GM12878 (cell line): ENCODE data around the gene LYRM4.

Experiments used
- CBFB ChIP-seq: IDR thresholded peaks from 2 replicates; pipeline ENCODE4 v1.6.1; 2016; ENCODE audit warnings: antibody characterized with exemption, low read depth
- CTCF ChIP-seq, 3 experiments: IDR thresholded peaks in 2 of 3; conservative IDR thresholded peaks in 1 of 3; 2 replicates each; pipeline ENCODE4 v1.5.1; 2011; ENCODE audit warnings: low read depth in 3 of 3, low read length in 3 of 3, mild to moderate bottlenecking in 3 of 3, control low read depth in 2 of 3, moderate library complexity in 2 of 3, inconsistent platforms in 1 of 3, mixed read lengths in 1 of 3; ENCODE audit not compliant: control insufficient read depth in 2 of 3, insufficient read depth in 1 of 3; ENCODE audit errors: extremely low read depth in 1 of 3
- NFIC ChIP-seq: IDR thresholded peaks from 2 replicates; pipeline ENCODE4 v1.6.1; 2012; ENCODE audit warnings: low read depth, mild to moderate bottlenecking, inconsistent platforms, low read length, moderate library complexity
- PAX8 ChIP-seq: fragments of 450-650 bp; IDR thresholded peaks from 2 replicates; pipeline ENCODE4 v1.6.1; 2017; ENCODE audit warnings: mild to moderate bottlenecking, moderate library complexity
- POLR2A ChIP-seq: IDR thresholded peaks from 2 replicates; pipeline ENCODE4 v1.6.1; 2011; ENCODE audit warnings: low read depth, mild to moderate bottlenecking, low read length
- POU2F2 ChIP-seq: IDR thresholded peaks from 3 replicates; pipeline ENCODE4 v1.6.1; 2011; ENCODE audit warnings: low read depth, mild to moderate bottlenecking, low read length, borderline replicate concordance
- RBBP5 ChIP-seq: fragments of 200-600 bp; sonication (generic); conservative IDR thresholded peaks from 2 replicates; pipeline ENCODE4 v1.6.1; 2016
- STAT3 ChIP-seq: IDR thresholded peaks from 2 replicates; pipeline ENCODE4 v1.6.1; 2011; ENCODE audit warnings: low read depth, low read length, improper control_type of control experiment
- ZNF207 ChIP-seq: fragments of 450-650 bp; IDR thresholded peaks from 2 replicates; pipeline ENCODE4 v1.6.1; 2014; ENCODE audit warnings: antibody characterized with exemption, mild to moderate bottlenecking, borderline replicate concordance

- no peak for TF ChIP-seq STAT3
- TF ChIP-seq POU2F2 = no peak; the same call in 2 of the 3 replicates
- TF ChIP-seq ZNF207 = no peak; the same call in 1 of the 2 replicates
- no peak for TF ChIP-seq CTCF (IDR thresholded peaks at IDR 0.05 in 2 of 3, conservative IDR thresholded peaks at IDR 0.05 in 1 of 3; ENCODE audit: control insufficient read depth in 2 of 3, extremely low read depth in 1 of 3, insufficient read depth in 1 of 3, low read depth in 3 of 3, low read length in 3 of 3)
- no peak; the same call in 1 of the 2 replicates for TF ChIP-seq CBFB
- peak; percentile 83 for TF ChIP-seq RBBP5
- TF ChIP-seq POLR2A = no peak
- TF ChIP-seq NFIC = 0 out of 2 replicates have a peak, but pooled peaks have one; percentile 13
- TF ChIP-seq PAX8 = no peak
These were observed 877 bp upstream of the LYRM4 start for GRCh38 chr6:5261545-5262109.
